ENCODE measurements around the gene CEP350. TPM values are rescaled to one million over a fixed set of nuclear protein-coding genes. Genes with fewer than 3 reads are reported as not detected.

Gene CEP350
- total RNA-seq, 4 donors from 2014 or later: 40.0 to 60.3 (median 57.3) TPM

DNA sequence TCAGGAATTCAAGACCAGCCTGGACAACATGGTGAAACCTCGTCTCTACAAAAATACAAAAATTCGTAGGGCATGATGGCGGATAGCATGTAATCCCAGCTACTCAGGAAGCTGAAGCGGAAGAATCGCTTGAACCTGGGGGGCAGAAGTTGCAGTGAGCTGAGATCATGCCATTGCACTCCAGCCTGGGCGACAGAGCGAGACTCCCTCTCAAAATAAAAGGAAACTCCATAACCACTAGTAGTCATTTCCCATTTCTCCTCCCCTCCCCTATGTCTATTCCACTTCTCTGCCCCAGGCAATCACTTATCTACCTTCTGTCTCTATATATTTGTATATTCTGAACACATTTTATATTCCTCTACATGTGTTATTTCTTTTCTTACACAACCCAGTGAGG lies 4.0 kb upstream of the CEP350 start:
- Histone ChIP-seq H3K4me3 (no peak overlapping the region), H3K4me1 (peaks cover 4 to 10% (median 8%) of the 10 kb centered on the region in 4 donors), H3K36me3 (no peaks in the 10 kb centered on the region), H3K27ac (no peak overlapping the region), H3K27me3 (no peaks in the 10 kb centered on the region), H3K9me3 (no peaks in the 10 kb centered on the region)
- TF ChIP-seq EP300 (IDR thresholded peaks at IDR 0.05; ENCODE audit: low read depth) (no peak), POLR2A (IDR thresholded peaks at IDR 0.05) (no peak), POLR2AphosphoS5 (IDR thresholded peaks at IDR 0.05) (no peak)
- TF ChIP-seq, protein P1, sequence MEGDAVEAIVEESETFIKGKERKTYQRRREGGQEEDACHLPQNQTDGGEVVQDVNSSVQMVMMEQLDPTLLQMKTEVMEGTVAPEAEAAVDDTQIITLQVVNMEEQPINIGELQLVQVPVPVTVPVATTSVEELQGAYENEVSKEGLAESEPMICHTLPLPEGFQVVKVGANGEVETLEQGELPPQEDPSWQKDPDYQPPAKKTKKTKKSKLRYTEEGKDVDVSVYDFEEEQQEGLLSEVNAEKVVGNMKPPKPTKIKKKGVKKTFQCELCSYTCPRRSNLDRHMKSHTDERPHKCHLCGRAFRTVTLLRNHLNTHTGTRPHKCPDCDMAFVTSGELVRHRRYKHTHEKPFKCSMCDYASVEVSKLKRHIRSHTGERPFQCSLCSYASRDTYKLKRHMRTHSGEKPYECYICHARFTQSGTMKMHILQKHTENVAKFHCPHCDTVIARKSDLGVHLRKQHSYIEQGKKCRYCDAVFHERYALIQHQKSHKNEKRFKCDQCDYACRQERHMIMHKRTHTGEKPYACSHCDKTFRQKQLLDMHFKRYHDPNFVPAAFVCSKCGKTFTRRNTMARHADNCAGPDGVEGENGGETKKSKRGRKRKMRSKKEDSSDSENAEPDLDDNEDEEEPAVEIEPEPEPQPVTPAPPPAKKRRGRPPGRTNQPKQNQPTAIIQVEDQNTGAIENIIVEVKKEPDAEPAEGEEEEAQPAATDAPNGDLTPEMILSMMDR (IDR thresholded peaks at IDR 0.05): no peak
- in situ Hi-C loops (cut with MboI; ENCODE audit: low pct_ligation_motif_present in 1 of 4, low pct_unique_long_range_greater_than_20kb in 1 of 4, low sequenced_read_pairs in 3 of 4): loop anchor here in 1 of 4 donors (10.0 kb wide), 1 partner anchor 76 kb away; the partner anchor contains the start of gene TOR1AIP2
- WGBS, 2 donors (ENCODE audit: low coverage in 1 of 2): 94 to 96% methylated on average over 7 of the region's 7 CpGs
- DNase-seq: no peak
- intact Hi-C loops (cut with DNase I; ENCODE audit: low total_unique reads): no loop called here

DNA sequence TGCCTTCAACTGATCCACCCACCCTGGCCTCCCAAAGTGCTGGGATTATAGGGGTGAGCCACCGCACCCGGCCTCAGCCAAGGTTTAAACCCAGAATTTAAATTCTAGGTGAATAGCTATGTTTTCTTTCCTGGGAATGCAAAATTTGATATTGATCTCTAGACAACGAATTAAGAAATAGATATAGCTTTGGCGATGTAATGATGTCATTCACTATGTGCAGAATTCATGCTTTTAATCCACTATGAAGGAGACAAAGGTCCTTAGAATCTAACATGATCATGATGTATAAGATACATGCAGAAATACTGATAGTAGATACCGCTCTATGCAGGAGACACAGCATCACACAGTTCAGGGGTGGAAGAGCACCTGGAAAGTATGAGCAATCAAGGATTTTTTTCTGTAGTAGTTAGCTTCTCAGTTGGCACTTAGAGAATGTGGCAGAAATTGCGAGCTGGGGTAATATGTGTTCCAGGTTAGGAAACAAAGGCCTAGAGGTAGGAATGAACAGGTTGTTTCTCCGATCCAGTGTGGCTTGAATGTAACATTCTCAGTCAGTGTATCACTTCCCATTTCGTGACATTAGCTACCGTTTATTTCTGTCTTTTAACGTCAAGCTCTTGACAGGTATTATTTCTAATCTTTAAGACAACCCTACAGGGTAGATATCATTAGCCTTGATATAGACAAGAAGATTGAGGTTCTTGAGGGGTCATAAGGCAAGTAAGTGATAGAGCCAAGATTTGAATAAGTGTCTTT lies 3.0 kb upstream of the CEP350 start:
- peaks cover 10 to 18% (median 16%) of the 10 kb centered on the region in 4 donors for H3K4me1 ChIP-seq
- WGBS, 2 donors (ENCODE audit: low coverage in 1 of 2): 84 to 91% methylated on average over 10 of the region's 10 CpGs
- H3K4me3 ChIP-seq: no peak overlapping the region
- TF ChIP-seq EP300 (IDR thresholded peaks at IDR 0.05; ENCODE audit: low read depth) (no peak), POLR2AphosphoS5 (IDR thresholded peaks at IDR 0.05) (no peak), POLR2A (IDR thresholded peaks at IDR 0.05) (no peak)
- TF ChIP-seq, protein P1 (IDR thresholded peaks at IDR 0.05): no peak
- no peak for DNase-seq
- intact Hi-C loops (cut with DNase I; ENCODE audit: low total_unique reads): no loop called here
- H3K9me3 ChIP-seq: no peaks in the 10 kb centered on the region
- no peaks in the 10 kb centered on the region for H3K36me3 ChIP-seq
- no peaks in the 10 kb centered on the region for H3K27me3 ChIP-seq
- in situ Hi-C loops (cut with MboI; ENCODE audit: low pct_ligation_motif_present in 1 of 4, low pct_unique_long_range_greater_than_20kb in 1 of 4, low sequenced_read_pairs in 3 of 4): loop anchor here in 1 of 4 donors (10.0 kb wide), 1 partner anchor 77 kb away; the partner anchor contains the start of gene TOR1AIP2
- H3K27ac ChIP-seq: no peak overlapping the region

DNA sequence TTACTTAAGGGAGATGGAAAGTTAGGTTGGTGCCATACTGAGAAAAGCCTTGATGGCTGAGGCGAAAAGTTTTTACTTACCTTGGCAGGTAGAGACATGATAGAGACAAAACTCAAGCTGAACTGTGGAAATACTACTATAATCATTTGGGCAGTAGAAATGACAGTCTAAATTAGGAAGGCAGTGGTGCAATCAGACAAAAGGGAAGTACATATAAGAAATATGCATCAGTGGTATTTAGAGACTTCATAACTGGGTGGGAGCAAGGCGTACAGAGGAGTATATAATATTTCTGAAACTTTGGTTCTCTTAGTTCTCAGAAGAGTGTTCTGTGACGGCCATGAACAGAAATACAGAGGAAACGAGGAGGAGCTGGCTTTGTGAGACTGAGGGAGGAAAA lies 2.4 kb upstream of the CEP350 start:
- Histone ChIP-seq H3K9me3 (no peaks in the 10 kb centered on the region), H3K27ac (no peak overlapping the region), H3K4me1 (peaks cover 14 to 24% (median 19%) of the 10 kb centered on the region in 4 donors), H3K27me3 (no peaks in the 10 kb centered on the region), H3K4me3 (no peak overlapping the region), H3K36me3 (no peaks in the 10 kb centered on the region)
- no peak for DNase-seq
- in situ Hi-C loops (cut with MboI; ENCODE audit: low pct_ligation_motif_present in 1 of 4, low pct_unique_long_range_greater_than_20kb in 1 of 4, low sequenced_read_pairs in 3 of 4) (loop anchor here in 1 of 4 donors (10.0 kb wide), 1 partner anchor 77 kb away; the partner anchor contains the start of gene TOR1AIP2), intact Hi-C loops (cut with DNase I; ENCODE audit: low total_unique reads) (no loop called here)
- 78 to 90% methylated on average over 4 of the region's 4 CpGs for WGBS, 2 donors (ENCODE audit: low coverage in 1 of 2)
- TF ChIP-seq, protein P1 (IDR thresholded peaks at IDR 0.05): no peak
- TF ChIP-seq POLR2A (IDR thresholded peaks at IDR 0.05) (no peak), POLR2AphosphoS5 (IDR thresholded peaks at IDR 0.05) (no peak), EP300 (IDR thresholded peaks at IDR 0.05; ENCODE audit: low read depth) (no peak)

DNA sequence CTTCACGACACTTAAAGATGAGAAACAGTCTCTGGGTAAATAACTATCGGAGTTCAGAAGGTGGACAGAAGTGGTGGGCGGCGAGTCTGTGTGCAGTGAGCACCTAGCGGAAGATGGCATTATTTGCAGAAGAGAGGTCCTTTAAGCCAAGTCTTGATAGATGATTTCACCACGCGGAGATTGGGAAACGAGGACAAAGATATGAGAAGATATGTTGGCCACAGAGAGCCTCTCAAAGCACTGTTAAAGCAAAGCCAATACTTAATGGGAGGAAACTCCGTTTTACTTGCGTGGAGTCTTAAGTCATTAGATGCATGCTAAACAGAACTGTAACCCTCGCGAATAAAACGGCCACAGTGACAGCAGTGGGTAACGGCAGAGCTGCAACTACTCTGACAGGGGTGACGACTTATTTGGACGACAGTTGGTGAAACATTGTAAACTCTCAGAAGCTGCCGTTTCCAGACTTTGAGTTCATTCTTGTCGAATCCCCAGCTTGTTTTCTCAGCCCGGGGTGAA lies 577 bp upstream of the CEP350 start:
- H3K27me3 ChIP-seq: no peaks in the 10 kb centered on the region
- no peaks in the 10 kb centered on the region for H3K36me3 ChIP-seq
- H3K27ac ChIP-seq: peak overlapping the region; percentile 89 to 99 (median 94)
- peak; percentile 38 for DNase-seq
- 0 to 2% methylated on average over 10 to 19 of the region's 19 CpGs for WGBS, 2 donors (ENCODE audit: low coverage in 1 of 2)
- H3K4me1 ChIP-seq: peaks cover 17 to 33% (median 21%) of the 10 kb centered on the region in 4 donors
- TF ChIP-seq, protein P1 (IDR thresholded peaks at IDR 0.05): peak in 4 of 5 experiments; percentile 8 to 60 (median 38)
- no peak for TF ChIP-seq POLR2AphosphoS5 (IDR thresholded peaks at IDR 0.05)
- TF ChIP-seq POLR2A (IDR thresholded peaks at IDR 0.05): no peak
- H3K9me3 ChIP-seq: no peaks in the 10 kb centered on the region
- intact Hi-C loops (cut with DNase I; ENCODE audit: low total_unique reads) (no loop called here), in situ Hi-C loops (cut with MboI; ENCODE audit: low pct_ligation_motif_present in 1 of 4, low pct_unique_long_range_greater_than_20kb in 1 of 4, low sequenced_read_pairs in 3 of 4) (loop anchor here in 1 of 4 donors (10.0 kb wide), 1 partner anchor 79 kb away; the partner anchor contains the start of gene TOR1AIP2)
- peak overlapping the region; percentile 34 to 99 (median 60) for H3K4me3 ChIP-seq

Measured in transverse colon (tissue), 4 donors.